Kidney tubule cell (primary cell): Measurements from ENCODE around the gene DGKE.

Source experiments
- DNase-seq: peaks from one replicate; pipeline ENCODE4 v3.0.0-alpha.2; 2018; ENCODE audit warnings: low spot score

Gene DGKE

GRCh38 chr17:56849131-56849530, 15.2 kb downstream of the DGKE start:
- DNase-seq = no peak

- no peak for DNase-seq
These were observed 16.6 kb downstream of the DGKE start for GRCh38 chr17:56850591-56850990.

- no peak for DNase-seq
These were observed 17.1 kb downstream of the DGKE start for GRCh38 chr17:56851008-56851407.

GRCh38 chr17:56861899-56862298, 27.9 kb downstream of the DGKE start:
- DNase-seq = no peak

- no peak for DNase-seq
These were observed 30.0 kb downstream of the DGKE start for GRCh38 chr17:56863974-56864373.

GRCh38 chr17:56866076-56866475, 32.1 kb downstream of the DGKE start:
- DNase-seq = no peak

- DNase-seq = no peak
These were observed 32.5 kb downstream of the DGKE start for GRCh38 chr17:56866496-56866895.

GRCh38 chr17:56867948-56868376, 34.0 kb downstream of the DGKE start:
- peak; percentile 35 for DNase-seq

- DNase-seq = no peak
These were observed 34.8 kb downstream of the DGKE start for GRCh38 chr17:56868716-56869115.

- no peak for DNase-seq
These were observed 36.2 kb downstream of the DGKE start for GRCh38 chr17:56870081-56870651.

- no peak for DNase-seq
These were observed 42.8 kb downstream of the DGKE start for GRCh38 chr17:56876766-56877179.

- DNase-seq = no peak
These were observed 45.3 kb downstream of the DGKE start for GRCh38 chr17:56879280-56879679.

GRCh38 chr17:56880133-56880532, 46.2 kb downstream of the DGKE start:
- no peak for DNase-seq

GRCh38 chr17:56880571-56880970, 46.6 kb downstream of the DGKE start:
- no peak for DNase-seq

- DNase-seq = no peak
These were observed 47.8 kb downstream of the DGKE start for GRCh38 chr17:56881685-56882295.

GRCh38 chr17:56883616-56884015, 49.7 kb downstream of the DGKE start:
- DNase-seq = no peak

GRCh38 chr17:56884483-56885311, 50.7 kb downstream of the DGKE start:
- no peak for DNase-seq

GRCh38 chr17:56885312-56885657, 51.3 kb downstream of the DGKE start:
- no peak for DNase-seq

- no peak for DNase-seq
These were observed 52.4 kb downstream of the DGKE start for GRCh38 chr17:56886288-56886731.

- no peak for DNase-seq
These were observed 53.2 kb downstream of the DGKE start for GRCh38 chr17:56887105-56887504.

- peak; percentile 91 for DNase-seq
These were observed 53.9 kb downstream of the DGKE start for GRCh38 chr17:56887552-56888467.

- DNase-seq = no peak
These were observed 56.4 kb downstream of the DGKE start for GRCh38 chr17:56890390-56890789.
